Stomach (tissue), 9 donors: ENCODE results near the gene NUDT8. TPM values are rescaled to one million over a fixed set of nuclear protein-coding genes. Genes with fewer than 3 reads are reported as not detected.

ENCODE experiments used
- DNase-seq, 2 donors: peaks; one replicate each; pipeline versions ENCODE4 v3.0.0 to v3.0.0-alpha.2; 2013 to 2019
- H3K27ac ChIP-seq, 5 donors: fragments of 200-600 bp in 4 of 5; sonication (generic) in 4 of 5; one replicate each; pipeline ENCODE4 v1.5.1; 2013 to 2019; ENCODE audit warnings: mild to moderate bottlenecking in 1 of 5, moderate library complexity in 1 of 5
- H3K27me3 ChIP-seq, 3 donors: fragments of 200-600 bp; sonication (generic); one replicate each; pipeline ENCODE4 v1.5.1; 2017 to 2019; ENCODE audit warnings: mixed run types in 1 of 3
- H3K36me3 ChIP-seq, 4 donors: fragments of 200-600 bp; sonication (generic); 1 replicate in 3 of 4; 2 replicates in 1 of 4; pipeline ENCODE4 v1.5.1; 2016 to 2019
- H3K4me1 ChIP-seq, 4 donors: fragments of 200-600 bp; sonication (generic); one replicate each; pipeline ENCODE4 v1.5.1; 2016 to 2019
- H3K4me3 ChIP-seq, 4 donors: fragments of 200-600 bp; sonication (generic) in 3 of 4; one replicate each; pipeline ENCODE4 v1.5.1; 2016 to 2019; ENCODE audit warnings: mild to moderate bottlenecking in 1 of 4
- H3K9me3 ChIP-seq, 4 donors: fragments of 200-600 bp; sonication (generic); one replicate each; pipeline ENCODE4 v1.5.1; 2016 to 2019
- CTCF ChIP-seq, 7 experiments: fragments of 450-650 bp in 4 of 7; fragments of 200-600 bp in 3 of 7; sonication (generic) in 3 of 7; IDR thresholded peaks; one replicate each; pipeline ENCODE4 v1.5.1; 2016 to 2019; ENCODE audit warnings: antibody characterized with exemption in 7 of 7, control low read depth in 2 of 7, mild to moderate bottlenecking in 1 of 7
- EP300 ChIP-seq: sonication (generic); formaldehyde crosslinking; IDR thresholded peaks from one replicate; pipeline ENCODE4 v1.6.1; 2017; ENCODE audit warnings: antibody characterized with exemption
- POLR2A ChIP-seq, 4 donors: fragments of 450-650 bp; IDR thresholded peaks; one replicate each; pipeline ENCODE4 v1.6.1; 2016; ENCODE audit warnings: antibody characterized with exemption in 4 of 4, control low read depth in 2 of 4, mild to moderate bottlenecking in 1 of 4, moderate library complexity in 1 of 4
- POLR2AphosphoS5 ChIP-seq, 3 donors: sonication (generic); formaldehyde crosslinking; IDR thresholded peaks; one replicate each; pipeline ENCODE4 v1.6.1; 2016; ENCODE audit warnings: antibody characterized with exemption in 3 of 3
- WGBS, 5 donors: extraction: QIAGEN DNeasy Blood & Tissue Kit in 3 of 5; methylation state at CpG; one replicate each; pipeline versions ENCODE4 v1.1.5 to v1.1.7; 2013 to 2018; 5-methylcytosine and 5-hydroxymethylcytosine counted together
- intact Hi-C: fragments of 100-400 bp; cut with DNase I; formaldehyde crosslinking; loops from one replicate; pipeline ENCODE4 v1.15.1; 2023; ENCODE audit warnings: low total_unique reads
- polyA plus RNA-seq, 3 donors: library from polyadenylated mRNA; stranded (reverse); fragments of 200-250 nt; gene quantifications; one replicate each; pipeline ENCODE4 v1.2.3, GENCODE V29; 2013
- total RNA-seq, 5 donors: library from RNA; depleted of rRNA; stranded (reverse); fragments of >200 nt; gene quantifications; one replicate each; pipeline versions ENCODE4 v1.1.0 to v1.2.3, GENCODE V29; 2014 to 2016
- donor health status: healthy with polysubstance abuse.
- donor health status: Bipolar disorder and iron deficiency.
- donor health status: healthy.

NUDT8 gene
- total and polyA plus RNA-seq, 8 donors = 4.6 to 333 (median 17.3) TPM; not detected in 2

- Histone ChIP-seq H3K4me3 (no peak overlapping the region), H3K9me3 (no peaks in the 10 kb centered on the region), H3K27ac (peak overlapping the region; percentile 13 to 98 (median 26)), H3K36me3 (no peaks in the 10 kb centered on the region), H3K27me3 (no peaks in the 10 kb centered on the region), H3K4me1 (peaks cover 15 to 48% (median 42%) of the 10 kb centered on the region in 4 donors)
- intact Hi-C loops = no loop called here
- DNase-seq = peak; percentile 82 to 92
- 46 to 61% (median 50%) methylated on average over 9 to 12 of the region's 12 CpGs for WGBS, 5 donors
- TF ChIP-seq POLR2AphosphoS5 (IDR thresholded peaks at IDR 0.05) = peak in 1 of 3 donors; percentile 31
- no peak for TF ChIP-seq POLR2A (IDR thresholded peaks at IDR 0.05)
- TF ChIP-seq CTCF (IDR thresholded peaks at IDR 0.05) = no peak
These were observed 2.6 kb upstream of the NUDT8 start for GRCh38 chr11:67632175-67632981.

- WGBS, 5 donors = 80 to 100% (median 89%) methylated on average over 2 of the region's 2 CpGs
- Histone ChIP-seq H3K4me3 (no peak overlapping the region), H3K27me3 (no peaks in the 10 kb centered on the region), H3K36me3 (no peaks in the 10 kb centered on the region), H3K9me3 (no peaks in the 10 kb centered on the region), H3K27ac (peak overlapping the region; percentile 13 to 98 (median 26)), H3K4me1 (peaks cover 15 to 48% (median 42%) of the 10 kb centered on the region in 4 donors)
- no peak for DNase-seq
- intact Hi-C loops = no loop called here
- TF ChIP-seq POLR2A (IDR thresholded peaks at IDR 0.05) (no peak), POLR2AphosphoS5 (IDR thresholded peaks at IDR 0.05) (no peak), CTCF (IDR thresholded peaks at IDR 0.05) (no peak), EP300 (no peak)
These were observed 2.1 kb upstream of the NUDT8 start for GRCh38 chr11:67631853-67632174.

- Histone ChIP-seq H3K4me3 (no peak overlapping the region), H3K36me3 (no peaks in the 10 kb centered on the region), H3K4me1 (peaks cover 15 to 48% (median 42%) of the 10 kb centered on the region in 4 donors), H3K27ac (peak overlapping the region in 4 of 5 donors; percentile 88 to 98 (median 96)), H3K27me3 (no peaks in the 10 kb centered on the region), H3K9me3 (no peaks in the 10 kb centered on the region)
- 71 to 87% (median 79%) methylated on average over 6 to 7 of the region's 7 CpGs for WGBS, 5 donors
- no peak for DNase-seq
- TF ChIP-seq POLR2AphosphoS5 (IDR thresholded peaks at IDR 0.05) = no peak
- intact Hi-C loops = no loop called here
These were observed 1.7 kb upstream of the NUDT8 start for GRCh38 chr11:67631411-67631810.

GRCh38 chr11:67630943-67631331 lies 1.2 kb upstream of the NUDT8 start:
- Histone ChIP-seq H3K9me3 (no peaks in the 10 kb centered on the region), H3K4me1 (peaks cover 15 to 48% (median 42%) of the 10 kb centered on the region in 4 donors), H3K27me3 (no peaks in the 10 kb centered on the region), H3K4me3 (peak overlapping the region; percentile 58 to 72 (median 66)), H3K27ac (peak overlapping the region; percentile 88 to 98 (median 95)), H3K36me3 (no peaks in the 10 kb centered on the region)
- intact Hi-C loops = no loop called here
- no peak for DNase-seq
- TF ChIP-seq EP300 (no peak), POLR2A (IDR thresholded peaks at IDR 0.05) (no peak), POLR2AphosphoS5 (IDR thresholded peaks at IDR 0.05) (no peak), CTCF (IDR thresholded peaks at IDR 0.05) (no peak)
- WGBS, 5 donors = 57 to 69% (median 64%) methylated on average over 12 to 16 of the region's 16 CpGs
